ENCODE data around the gene TSSC4.

Gene TSSC4

DNA sequence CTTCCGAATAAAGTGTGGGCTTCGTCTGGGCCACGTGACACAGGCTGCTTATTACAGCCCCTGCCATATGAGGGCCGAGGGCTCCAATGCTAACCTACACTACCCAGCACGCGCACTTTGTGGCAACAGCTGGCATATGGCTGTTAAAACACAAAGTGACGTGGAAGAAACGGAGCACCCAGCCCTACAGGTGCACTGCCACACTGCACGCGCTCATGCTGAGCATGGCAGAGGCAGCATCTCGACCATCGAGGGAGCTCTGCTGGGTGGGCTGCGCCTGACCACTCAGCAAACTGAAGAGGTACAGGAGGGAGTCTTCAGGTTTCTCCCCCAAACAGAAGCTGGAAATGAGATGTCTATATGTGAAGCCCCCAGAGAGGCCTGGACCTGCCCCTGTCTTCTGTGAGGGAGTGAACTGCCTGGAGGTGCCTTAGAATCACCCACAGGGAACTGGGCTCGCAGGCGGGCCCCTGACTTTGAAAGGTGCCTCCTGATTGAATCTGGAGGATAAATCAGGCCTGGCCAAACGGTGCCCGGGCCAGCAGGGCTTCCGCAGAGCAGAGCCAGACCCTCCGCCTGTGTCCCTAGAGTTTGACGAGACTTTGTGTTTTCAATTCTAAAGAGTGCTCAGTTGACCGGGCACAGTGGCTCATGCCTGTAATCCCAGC, 18.3 kb downstream of the TSSC4 start:
- no peak for DNase-seq (ENCODE audit: low read depth)

GRCh38 chr11:2419638-2420501, 19.3 kb downstream of the TSSC4 start:
- DNase-seq (ENCODE audit: low read depth) = peak; percentile 29

GRCh38 chr11:2420502-2421225, 20.1 kb downstream of the TSSC4 start:
- DNase-seq (ENCODE audit: low read depth) = no peak

- no peak for DNase-seq (ENCODE audit: low read depth)
Measured at GRCh38 chr11:2421226-2421994, 20.9 kb downstream of the TSSC4 start.

DNA sequence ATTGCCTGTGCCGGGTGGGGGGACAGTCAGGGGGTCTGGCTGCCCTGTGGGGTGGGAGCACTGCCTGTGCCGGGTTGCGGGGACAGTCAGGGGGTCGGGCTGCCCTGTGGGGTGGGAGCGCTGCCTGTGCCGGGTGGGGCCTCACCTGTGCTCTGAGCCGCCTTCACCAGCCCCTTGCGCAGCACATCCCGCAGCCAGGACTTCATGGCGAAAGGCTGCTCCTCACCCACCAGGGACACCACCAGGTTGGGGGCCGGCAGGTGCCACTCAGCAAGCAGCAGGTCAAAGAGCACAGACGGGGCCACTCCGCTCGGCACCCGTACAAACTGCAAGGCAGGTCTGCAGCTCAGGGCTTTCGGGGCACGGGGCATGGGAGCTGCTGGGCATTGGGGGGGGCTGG, 21.4 kb downstream of the TSSC4 start:
- DNase-seq (ENCODE audit: low read depth) = no peak

DNA sequence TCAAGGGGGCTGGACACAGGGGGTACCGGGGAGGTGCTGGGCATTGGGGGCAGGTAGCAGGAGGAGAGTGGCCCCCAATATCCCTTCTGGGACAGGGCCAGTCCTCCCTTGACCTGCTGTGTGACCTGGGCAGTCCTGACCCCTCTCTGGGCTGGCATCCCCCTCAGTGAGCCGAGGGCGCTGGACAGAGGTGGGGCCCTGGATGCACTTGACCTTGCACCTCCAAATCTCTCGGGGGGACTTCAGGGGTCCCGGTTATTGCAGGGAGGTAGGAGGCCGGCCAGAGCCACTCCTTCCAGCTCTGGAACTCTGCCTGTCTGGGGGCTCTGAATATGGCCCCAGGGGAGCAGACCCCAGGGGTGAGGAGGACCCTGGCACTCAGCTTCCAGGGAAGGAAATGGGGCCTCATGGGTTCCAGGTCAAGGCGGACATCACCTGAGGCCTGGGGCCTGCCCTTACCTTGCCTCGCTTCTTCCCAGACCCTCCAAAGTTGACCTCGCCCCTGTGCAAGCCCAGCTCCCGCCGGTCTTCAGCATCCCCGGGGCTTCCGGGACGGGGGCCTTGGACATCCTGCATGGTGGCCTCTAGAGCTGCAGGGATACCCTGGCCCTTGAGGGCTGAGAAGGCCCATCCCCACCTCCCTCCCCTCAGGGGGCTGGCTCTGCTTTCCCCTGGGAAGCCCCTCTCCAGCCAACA, 22.1 kb downstream of the TSSC4 start:
- no peak for DNase-seq (ENCODE audit: low read depth)

GRCh38 chr11:2423157-2424025, 22.8 kb downstream of the TSSC4 start:
- no peak for DNase-seq (ENCODE audit: low read depth)

GRCh38 chr11:2424811-2425495, 24.4 kb downstream of the TSSC4 start:
- no peak for DNase-seq (ENCODE audit: low read depth)

- DNase-seq (ENCODE audit: low read depth) = no peak
Measured at GRCh38 chr11:2425506-2425905, 25.0 kb downstream of the TSSC4 start.

DNA sequence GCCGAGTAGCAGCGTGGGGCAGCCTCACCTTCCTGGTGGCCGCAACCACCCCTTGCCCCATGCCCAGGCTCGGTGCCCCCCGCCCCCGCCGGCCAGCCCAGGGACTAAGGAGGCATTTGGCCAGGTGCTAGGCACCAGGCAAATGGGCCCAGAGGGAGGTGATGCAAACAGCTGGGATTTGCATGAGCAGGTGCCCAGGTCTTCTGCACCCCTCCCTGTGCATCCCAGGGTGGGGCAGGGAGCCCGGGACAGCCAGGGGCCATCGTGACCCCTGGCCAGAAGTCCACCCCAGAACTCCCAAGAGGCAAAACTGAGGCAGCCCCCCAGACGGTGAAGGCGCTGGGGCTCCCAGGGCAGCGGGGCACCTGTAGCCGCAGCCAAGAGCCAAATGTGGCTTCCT, 25.7 kb downstream of the TSSC4 start:
- DNase-seq (ENCODE audit: low read depth) = no peak

DNA sequence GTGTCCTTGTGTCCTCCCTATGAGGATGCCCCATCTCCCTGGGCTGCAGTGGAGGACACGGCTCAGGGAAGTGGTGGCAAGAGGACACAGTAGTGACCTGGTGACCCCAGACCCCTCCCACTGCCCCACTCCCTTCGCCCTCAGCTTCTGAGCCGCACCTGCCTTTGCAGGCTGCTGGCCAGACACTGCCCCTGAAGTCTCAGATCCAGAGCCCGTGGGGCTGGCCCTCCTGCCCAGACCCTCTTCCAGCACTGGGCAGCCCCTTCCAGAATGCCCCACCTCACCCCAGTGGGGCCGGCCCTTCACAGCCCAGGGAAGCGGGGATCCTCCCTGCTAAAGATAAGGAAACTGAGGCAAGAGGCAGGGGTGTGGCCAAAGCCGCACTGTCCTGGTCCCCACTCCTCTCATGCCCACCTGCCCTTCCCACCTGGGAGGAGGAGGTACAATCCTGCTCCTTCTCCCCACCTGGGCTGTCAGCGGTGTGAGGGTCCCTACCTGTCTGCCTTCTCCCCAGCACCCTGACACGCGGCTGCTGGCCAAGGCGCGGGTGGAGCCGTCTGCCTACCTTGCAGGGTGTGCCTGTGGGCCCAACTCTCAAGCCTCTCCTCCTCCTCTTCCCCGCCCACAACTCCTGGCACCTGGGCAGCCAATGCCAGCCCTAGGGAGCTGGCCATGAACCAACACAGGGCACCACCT, 26.4 kb downstream of the TSSC4 start:
- no peak for DNase-seq (ENCODE audit: low read depth)

DNA sequence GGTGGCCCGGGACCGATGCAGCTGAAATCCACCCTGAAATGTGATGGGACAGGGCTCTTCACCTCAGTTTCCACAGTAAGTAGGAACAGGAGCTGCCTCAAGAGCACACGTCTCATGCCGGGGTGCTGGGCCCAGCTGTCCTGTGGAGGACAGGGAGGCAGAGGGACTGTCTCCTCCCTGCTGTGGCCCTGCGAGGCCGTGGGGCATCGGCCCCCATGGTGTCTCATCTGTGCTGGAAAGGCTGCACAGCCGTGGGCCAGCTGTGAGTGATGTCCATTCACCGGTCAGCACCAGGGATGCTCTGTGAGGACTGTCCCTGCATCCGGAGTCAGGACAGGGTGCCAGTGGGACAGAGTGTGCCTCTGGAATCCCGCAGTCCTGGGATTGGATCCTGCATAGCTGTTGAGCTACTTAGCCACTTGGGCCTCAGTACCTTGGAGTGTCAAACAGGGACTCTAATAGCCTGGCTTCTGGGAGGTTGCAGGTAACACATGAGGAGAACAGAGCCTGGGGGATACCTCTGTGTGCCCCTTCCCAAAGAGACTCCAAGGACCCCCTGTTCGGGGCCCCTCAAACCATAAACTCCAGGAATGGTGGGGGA, 27.3 kb downstream of the TSSC4 start:
- DNase-seq (ENCODE audit: low read depth) = no peak

DNA sequence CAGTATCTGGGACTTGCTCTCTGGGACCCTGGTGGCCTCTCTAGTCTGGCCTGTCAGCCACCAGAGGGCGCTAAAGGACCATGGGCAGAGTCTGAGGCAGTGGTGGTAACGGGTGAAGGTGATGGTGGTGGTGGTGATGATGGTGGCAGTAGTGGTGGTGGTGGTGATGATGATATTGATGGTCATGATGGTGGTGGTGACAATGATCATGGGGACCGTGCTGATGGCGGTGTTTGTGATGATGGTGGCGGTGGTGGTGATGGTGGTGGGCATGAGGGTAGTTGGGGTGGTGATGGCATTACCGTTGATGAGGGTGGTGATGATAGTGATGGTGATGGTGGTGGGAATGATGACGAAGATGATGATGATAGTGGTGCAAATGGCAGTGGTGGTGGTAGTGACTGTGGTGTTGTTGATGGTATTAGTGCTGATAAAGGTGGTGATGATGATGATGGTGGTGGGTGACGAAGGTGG, 27.8 kb downstream of the TSSC4 start:
- no peak for DNase-seq (ENCODE audit: low read depth)

DNA sequence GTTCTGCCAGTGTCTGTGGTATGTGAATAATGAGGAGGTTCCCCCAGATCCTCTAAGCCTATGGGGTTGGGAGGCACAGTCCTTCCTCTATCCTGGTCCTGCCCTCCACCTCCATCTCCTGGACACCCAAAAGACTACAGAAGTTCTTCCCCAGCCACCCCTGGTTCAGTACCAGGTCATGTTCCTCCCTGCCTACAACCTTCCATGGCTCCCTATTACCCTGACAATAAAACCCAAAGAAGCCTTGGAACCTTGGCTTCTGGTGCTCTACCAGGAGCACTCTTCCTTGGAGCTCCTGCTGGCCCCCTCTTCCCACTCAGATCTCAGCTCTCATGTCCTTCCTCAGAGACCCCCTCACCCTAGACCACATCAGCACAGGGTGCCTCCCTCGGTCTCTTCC, 30.8 kb downstream of the TSSC4 start:
- DNase-seq (ENCODE audit: low read depth) = no peak

DNA sequence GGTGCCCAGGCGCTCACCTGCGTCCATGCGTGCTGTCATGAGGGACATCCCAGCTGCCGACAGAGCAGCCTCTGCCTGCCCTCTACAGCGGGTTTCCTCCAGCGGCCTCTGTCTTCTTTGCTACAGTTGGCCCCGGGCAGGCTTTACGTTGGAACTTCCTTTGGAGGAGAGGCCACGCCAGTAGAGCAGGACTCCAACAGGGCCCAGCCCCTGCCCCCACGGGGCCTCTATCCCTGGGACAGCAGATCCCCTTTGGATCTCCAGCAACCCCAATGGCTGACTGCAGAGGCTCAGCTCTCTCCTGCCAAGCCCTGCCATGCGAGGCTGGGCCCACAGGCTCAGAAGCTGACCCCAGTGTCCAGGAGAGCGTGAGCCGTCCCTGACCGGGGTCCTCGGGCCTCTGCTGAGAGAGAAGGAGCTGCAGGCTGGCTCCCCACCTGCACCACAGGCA, 31.6 kb downstream of the TSSC4 start:
- no peak for DNase-seq (ENCODE audit: low read depth)

GRCh38 chr11:2432628-2433071, 32.1 kb downstream of the TSSC4 start:
- DNase-seq (ENCODE audit: low read depth) = no peak

GRCh38 chr11:2433106-2433925, 32.8 kb downstream of the TSSC4 start:
- DNase-seq (ENCODE audit: low read depth) = no peak

DNA sequence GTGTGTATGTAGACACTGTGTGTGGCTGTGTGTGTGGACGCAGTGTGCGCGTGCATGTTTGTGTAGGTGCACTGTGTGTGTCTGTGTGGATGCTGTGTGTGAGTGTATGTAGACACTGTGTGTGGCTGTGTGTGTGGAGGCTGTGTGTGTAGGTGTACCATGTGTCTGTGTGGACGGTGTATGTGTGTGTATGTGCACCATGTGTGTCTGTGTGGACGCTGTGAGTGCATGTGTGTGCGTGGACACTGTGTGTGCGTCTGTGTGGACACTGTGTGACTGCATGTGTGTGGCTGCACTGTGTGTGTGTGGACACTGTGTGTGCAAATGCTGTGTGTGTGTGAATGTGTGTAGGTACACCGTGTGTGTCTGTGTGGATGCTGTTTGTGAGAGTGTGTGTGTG, 33.5 kb downstream of the TSSC4 start:
- no peak for DNase-seq (ENCODE audit: low read depth)
